GM18951 (cell line): ENCODE results near the gene GADL1.

Experiments used
- POLR2A ChIP-seq: IDR thresholded peaks from 4 replicates; pipeline ENCODE4 v1.6.1; 2011; ENCODE audit warnings: mild to moderate bottlenecking; ENCODE audit not compliant: insufficient read length, insufficient read depth; ENCODE audit errors: extremely low read depth
- in situ Hi-C: fragments of 300-500 bp; cut with MboI; formaldehyde crosslinking; loops from one replicate; pipeline ENCODE4 v1.12.0; 2022; ENCODE audit warnings: low sequenced_read_pairs, mixed read lengths, inconsistent platforms; ENCODE audit not compliant: unreplicated experiment

The GADL1 gene

DNA sequence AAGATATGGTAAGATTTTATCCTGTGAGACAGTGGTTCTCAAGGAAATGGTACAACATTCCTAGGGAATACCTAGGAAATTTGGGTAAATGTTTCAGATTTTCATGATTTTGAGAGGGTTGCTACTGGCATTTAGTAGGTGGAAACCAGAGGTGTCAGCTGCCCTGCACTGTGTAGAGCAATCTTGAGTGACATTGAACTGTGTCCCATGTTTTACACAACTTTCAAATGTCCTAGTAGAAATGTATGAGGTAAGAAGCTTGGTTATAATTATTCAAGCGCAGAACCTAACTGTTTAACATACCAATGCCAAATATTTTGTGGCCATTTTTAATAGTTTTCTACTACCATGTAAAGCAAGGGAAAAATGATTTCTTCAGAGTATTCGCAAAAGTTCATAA, 120.4 kb downstream of the GADL1 start:
- no peak for TF ChIP-seq POLR2A
- in situ Hi-C loops, result no loop called here

DNA sequence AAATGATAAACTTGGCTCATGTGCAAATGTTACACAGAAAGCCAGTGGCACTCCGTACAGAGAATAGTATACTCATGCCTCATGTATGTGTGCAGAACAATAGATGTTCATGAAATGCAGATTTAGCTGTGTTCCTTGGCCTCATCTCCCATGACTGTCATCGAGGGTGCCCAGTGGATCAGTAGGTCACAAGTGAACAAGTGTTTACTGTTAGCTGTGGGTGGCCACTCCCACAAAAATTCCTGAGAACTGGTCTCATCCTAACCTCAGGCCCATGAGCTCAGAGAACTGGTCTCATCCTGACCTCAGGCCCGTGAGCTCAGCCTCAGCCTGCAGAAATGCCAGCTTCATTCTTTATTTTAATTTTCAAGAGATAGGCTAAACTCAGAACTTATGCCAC, 124.1 kb downstream of the GADL1 start:
- in situ Hi-C loops, result no loop called here
- no peak for TF ChIP-seq POLR2A

DNA sequence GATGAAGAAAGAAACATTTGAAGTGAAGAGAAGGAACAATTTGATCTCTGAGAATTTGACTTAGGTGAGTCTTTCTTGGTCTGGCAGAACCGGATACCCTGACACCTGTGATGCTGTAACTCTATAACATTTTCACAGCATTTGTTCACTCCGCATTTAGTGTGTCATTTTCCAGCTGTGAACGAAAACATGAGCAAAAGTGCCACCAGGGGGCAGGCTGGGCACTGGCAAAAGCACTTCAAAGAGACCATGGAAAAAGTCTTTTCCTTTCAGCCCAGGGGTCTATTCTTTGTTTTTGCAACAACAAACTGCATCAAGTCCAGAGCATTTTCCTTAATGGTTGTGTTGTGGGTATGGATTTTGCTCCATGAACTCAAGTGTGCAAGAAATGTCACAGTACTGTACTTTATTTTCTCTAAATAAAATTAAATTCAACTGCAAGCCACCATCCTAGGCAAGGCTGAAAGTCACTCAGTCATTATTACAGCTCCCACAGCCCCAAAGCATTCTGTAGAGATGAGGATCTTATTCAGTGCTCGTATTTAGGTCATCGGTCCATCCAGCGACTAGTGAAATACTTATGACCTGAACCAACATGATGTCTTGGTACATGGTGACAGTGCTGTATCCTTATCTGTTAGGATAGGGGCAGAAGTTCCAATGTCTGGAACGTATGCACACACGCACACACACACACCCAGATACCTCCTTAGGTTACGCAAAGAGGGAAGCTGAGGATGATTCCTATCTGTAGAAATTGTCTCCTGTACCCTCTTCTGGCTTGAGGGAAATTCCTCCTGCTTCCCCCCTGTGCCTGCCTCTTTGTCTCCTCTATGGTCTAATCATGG, 125.5 kb downstream of the GADL1 start:
- TF ChIP-seq POLR2A, result no peak
- in situ Hi-C loops, result no loop called here

DNA sequence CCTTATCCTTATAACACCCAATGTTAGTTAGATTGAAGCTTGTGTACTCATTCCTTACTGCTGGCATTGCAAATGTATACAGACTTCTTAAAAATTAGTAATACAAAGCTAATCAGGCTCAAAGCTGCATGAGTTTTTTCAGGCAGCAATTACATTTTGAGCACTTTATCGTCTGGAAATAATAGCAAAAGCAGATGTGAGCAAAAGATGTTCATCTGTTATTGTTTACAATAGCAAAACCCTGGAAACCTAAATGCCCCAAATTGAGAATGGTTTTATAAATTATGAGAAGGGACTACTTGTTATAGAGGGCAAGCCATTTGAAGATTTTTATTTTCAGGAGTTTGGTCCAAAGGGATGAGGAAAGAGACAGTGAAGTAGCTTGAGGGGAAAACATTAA, 126.4 kb downstream of the GADL1 start:
- in situ Hi-C loops, result no loop called here

DNA sequence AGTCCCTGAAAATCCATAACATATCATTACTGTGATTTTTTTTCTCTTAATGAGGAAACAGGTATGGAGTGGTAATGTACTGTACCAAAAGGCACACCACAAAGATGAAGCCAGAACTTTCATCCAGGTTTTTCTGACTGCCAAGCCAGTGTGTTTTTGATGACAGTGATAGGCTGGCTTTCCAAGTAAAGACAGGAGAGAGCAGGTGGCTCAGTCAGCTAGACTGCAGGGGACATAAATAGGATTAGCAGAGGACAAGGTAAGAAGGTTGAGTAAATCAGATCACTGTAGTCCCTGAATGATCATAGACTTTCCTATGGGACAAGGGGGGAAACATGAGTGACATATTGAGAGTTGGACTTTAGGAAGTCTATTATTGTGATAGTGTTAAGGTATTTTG, 127.9 kb downstream of the GADL1 start:
- no peak for TF ChIP-seq POLR2A
- in situ Hi-C loops, result no loop called here

More for the DNA sequence above, 126.4 kb downstream of the GADL1 start:
- TF ChIP-seq POLR2A, result no peak

DNA sequence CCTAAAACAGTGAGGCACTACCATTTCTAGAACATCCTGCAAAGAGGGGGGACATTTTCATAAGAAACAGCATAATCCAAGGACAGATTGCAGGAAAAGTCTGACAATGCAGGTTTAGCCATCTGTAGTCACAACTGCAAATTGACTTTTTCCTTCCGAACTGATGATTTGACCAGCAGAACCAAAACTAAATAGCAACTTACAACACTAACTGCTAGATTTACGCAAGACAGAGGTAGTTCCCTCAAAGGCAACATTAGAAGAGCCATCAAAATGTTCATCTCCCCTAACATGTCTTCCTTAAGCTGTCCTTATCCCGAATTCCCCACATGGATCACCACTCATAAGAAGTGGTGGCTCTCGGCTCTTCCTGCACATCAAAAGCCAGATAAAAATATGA, 129.6 kb downstream of the GADL1 start:
- TF ChIP-seq POLR2A, result no peak
- in situ Hi-C loops, result no loop called here

DNA sequence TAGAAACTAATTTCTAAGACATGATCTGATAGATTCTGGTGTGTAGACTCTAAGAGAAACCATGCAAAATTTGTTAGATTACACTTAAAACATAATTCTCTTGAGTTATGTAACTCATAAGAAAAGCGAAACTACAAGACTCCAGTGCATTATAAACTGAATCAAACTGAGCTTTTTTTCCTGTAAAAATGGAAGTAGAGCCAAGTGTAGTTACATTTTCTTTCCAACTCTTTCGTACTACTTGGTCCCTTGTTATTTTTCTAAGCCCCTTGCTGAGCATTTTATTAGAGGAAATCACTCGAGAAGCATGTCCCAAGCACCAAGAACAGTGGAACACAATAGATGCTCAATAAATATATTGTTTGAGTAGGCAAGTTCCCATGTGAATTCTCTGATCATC, 130.2 kb downstream of the GADL1 start:
- TF ChIP-seq POLR2A, result no peak
- in situ Hi-C loops, result no loop called here

DNA sequence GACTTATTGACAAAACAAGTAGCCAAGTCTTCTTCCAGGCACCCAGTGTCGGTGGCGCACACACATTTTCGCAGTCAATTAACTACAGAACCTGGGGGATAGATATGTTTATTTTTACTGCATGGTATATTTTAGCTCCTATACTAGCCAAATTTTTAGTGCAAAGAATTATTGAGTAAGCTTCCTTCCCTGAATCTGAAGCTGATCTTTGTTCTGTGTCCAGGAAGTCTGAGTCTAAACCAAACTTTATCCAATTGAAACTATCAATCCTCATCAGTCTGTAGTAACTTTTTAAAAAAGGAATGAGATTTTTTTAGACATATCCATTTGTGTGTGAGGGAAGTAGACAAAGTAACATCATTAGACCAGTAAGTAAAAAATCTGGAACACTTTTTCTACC, 133.1 kb downstream of the GADL1 start:
- in situ Hi-C loops, result no loop called here
- no peak for TF ChIP-seq POLR2A

DNA sequence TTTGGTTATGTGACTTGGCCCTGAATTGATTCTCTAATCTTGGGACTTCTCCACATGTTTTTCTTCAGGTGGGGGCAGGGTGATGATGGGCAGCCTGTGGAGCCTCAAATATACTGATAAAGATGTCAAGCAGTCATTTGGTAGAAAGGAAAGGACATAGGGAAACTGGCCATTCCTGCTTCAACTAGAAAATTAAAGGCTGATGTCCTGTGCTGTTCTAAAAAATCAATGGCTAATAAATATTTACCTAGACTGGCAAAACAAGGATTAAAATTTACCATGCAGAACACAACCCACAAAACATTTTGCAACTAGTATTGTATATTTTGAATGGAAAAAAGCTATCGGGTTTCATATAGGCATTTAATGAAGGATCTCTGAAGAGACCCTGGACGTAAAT, 133.7 kb downstream of the GADL1 start:
- in situ Hi-C loops, result no loop called here
- no peak for TF ChIP-seq POLR2A

DNA sequence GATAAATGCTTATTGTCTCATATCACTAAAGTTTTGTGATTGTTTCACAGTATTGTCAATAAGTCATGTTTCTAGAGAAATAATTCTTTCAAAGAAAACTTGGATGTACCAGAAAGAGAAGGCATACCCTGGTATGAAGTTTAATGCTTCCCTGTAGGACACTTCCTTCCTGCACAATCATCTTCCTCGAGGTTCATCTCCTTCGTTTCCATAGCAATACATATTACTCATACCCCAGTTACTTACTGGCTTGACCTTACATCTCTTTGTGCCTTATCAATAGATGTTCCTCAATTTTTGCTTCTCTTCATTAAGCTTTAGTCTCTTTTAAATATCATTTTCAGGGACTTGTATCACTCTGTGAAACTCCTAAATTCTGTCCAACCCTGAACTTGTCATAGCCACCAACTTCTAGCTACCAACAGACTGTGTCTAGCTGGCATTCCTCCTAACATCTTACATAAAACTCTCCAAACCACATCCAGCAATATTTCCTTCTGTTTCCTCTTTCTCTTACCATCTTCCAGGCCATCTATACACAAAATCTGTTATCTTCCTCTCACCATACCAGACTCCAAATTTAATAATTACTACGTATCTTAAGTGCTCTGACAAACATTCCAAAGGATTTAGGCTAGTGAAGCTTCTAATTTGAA, 134.3 kb downstream of the GADL1 start:
- no peak for TF ChIP-seq POLR2A
- in situ Hi-C loops, result no loop called here

DNA sequence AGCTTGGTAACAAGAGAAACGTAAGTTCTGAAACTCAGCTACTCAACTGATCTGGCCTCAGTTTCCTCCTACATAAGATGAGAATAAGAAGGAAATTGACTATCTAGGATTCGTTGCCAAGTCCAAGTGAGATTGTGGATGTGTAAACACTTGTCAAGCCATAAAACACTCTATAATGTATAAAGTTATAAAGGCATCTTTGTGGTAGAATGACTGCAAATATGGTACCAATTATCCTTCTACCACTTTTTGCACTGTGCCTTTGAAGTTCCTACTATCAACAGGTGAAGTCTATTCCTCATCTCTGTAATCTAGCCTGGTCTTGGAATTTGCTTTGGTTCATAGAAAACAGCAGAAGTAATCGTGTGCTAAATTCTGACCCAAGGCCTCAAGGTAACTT, 138.2 kb downstream of the GADL1 start:
- no peak for TF ChIP-seq POLR2A
- in situ Hi-C loops, result no loop called here

DNA sequence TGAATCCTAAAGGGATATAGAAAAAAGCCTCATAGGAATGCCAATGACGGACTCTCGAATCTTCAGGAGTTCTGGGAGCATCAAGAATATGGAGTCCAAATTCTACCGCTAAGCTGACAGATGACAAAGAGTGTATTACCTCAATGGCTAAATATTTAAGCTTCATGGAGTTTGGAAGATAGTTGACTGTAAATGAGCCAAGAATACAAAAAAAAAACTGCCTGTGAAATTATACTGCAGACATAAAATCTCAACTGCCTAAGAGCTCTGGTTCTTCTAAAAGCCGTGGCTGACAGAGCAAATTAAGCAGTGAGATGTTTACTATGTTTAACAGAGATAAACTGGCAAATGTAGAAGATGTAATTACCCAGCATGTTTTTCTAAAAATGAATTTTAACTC, 140.0 kb downstream of the GADL1 start:
- in situ Hi-C loops, result no loop called here
- TF ChIP-seq POLR2A, result no peak

DNA sequence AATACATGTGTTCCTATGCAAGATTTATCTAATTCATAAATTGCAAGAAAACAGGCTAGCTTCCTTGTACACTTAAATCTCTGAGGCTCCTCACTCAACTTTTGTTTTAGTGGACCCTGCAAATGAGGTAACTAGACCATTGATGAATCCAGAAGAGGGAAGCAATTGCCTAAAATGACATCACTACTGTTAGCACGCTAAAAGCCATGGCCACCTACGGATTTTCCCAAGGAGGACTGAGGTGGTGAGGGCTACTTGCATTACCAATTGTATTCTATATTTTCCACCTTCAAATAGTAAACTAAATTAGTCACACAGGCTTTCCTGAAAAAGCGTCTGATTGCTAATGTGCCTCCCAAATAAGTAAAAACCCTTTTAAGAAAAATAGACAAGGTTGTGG, 140.7 kb downstream of the GADL1 start:
- in situ Hi-C loops, result no loop called here
- no peak for TF ChIP-seq POLR2A

DNA sequence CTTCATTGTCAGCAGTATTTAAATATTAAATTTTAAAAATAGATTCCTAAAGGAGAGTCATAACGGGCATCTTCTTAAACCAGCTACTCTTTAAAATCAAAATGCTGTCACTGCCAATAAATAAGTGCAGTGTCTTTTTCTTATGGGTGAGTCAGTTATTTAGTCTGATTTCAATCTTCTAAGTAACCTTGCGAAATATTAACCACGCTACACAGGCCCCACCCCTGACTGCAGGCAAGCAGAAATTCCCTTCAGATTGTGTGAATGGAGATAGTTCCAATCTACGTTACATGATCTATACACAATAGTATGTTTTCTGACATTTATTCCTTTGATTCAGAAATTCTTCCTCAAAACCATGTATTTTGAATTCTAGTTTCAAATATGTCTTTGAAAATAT, 141.5 kb downstream of the GADL1 start:
- in situ Hi-C loops, result no loop called here
- TF ChIP-seq POLR2A, result no peak
